ENCODE results near the gene CCDC183.

DNA sequence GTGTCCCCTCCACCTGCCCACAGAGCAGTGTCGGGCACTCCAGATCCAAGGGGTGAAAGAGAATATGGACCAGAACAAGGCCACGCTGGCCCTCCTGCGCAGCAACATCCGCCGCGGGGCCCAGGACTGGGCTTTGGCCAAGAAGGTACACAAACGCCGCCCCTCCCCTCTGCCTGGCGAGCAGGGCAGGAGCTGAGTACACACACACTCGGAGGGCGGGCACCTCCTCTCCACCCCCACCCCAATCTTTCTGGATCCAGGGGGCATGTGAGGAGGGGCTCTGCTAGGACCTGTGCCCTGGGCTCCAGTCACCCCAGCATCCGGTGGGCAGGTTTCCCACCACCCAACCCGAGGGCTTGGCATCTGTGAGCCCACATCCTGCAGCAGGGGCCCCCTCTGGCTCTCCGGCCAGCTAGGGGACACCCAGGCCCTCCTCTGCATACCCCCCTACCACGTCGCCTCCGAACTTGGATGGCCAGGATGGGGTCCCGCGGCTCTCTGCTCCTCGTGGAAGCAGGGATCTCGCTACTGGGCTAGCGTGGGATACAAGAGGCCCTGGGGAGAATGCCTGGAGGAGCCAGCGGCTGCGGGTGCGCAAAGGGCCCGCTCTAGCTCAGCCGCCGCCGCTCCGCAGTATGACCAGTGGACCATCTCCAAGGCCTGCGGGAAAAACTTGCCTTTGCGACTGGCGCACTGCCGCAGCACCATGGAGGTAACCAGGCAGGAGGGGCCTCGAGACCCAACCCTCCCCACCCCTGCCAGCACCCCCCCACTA, 3.1 kb downstream of the CCDC183 start:
- TF ChIP-seq, protein P1, sequence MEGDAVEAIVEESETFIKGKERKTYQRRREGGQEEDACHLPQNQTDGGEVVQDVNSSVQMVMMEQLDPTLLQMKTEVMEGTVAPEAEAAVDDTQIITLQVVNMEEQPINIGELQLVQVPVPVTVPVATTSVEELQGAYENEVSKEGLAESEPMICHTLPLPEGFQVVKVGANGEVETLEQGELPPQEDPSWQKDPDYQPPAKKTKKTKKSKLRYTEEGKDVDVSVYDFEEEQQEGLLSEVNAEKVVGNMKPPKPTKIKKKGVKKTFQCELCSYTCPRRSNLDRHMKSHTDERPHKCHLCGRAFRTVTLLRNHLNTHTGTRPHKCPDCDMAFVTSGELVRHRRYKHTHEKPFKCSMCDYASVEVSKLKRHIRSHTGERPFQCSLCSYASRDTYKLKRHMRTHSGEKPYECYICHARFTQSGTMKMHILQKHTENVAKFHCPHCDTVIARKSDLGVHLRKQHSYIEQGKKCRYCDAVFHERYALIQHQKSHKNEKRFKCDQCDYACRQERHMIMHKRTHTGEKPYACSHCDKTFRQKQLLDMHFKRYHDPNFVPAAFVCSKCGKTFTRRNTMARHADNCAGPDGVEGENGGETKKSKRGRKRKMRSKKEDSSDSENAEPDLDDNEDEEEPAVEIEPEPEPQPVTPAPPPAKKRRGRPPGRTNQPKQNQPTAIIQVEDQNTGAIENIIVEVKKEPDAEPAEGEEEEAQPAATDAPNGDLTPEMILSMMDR (conservative IDR thresholded peaks at IDR 0.05 in 1 of 2, IDR thresholded peaks at IDR 0.05 in 1 of 2; ENCODE audit: extremely low read depth in 1 of 2, insufficient read depth in 1 of 2, low read depth in 1 of 2, low read length in 2 of 2), result no peak
- TF ChIP-seq EZH2 (IDR thresholded peaks at IDR 0.05; ENCODE audit: borderline replicate concordance, low read length), result no peak
